Urinary bladder (tissue), 4 donors: ENCODE results near the gene B2M. TPM values are rescaled to one million over a fixed set of nuclear protein-coding genes. Genes with fewer than 3 reads are reported as not detected.
A peak's percentile ranks its signal among the peaks of the same experiment; 100 is the strongest.
"Not testable (repeated sequence)": the region's sequence is repeated elsewhere in the genome, so short reads cannot be mapped to it uniquely, and the experiment has no call there.

Experiments used
- DNase-seq: peaks from one replicate; pipeline ENCODE4 v3.0.0-alpha.2; 2015; ENCODE audit errors: extremely low spot score
- H3K27ac ChIP-seq: one replicate; pipeline ENCODE4 v1.5.1; 2013; ENCODE audit warnings: low read depth, mild to moderate bottlenecking, moderate library complexity
- H3K36me3 ChIP-seq: one replicate; pipeline ENCODE4 v1.6.1; 2013; ENCODE audit warnings: mild to moderate bottlenecking, moderate library complexity; ENCODE audit not compliant: insufficient read depth
- H3K4me1 ChIP-seq: one replicate; pipeline ENCODE4 v1.6.1; 2013; ENCODE audit warnings: mild to moderate bottlenecking, moderate library complexity; ENCODE audit not compliant: insufficient read depth
- H3K4me3 ChIP-seq: one replicate; pipeline ENCODE4 v1.5.1; 2013; ENCODE audit warnings: low read depth, low read length
- WGBS: extraction: QIAGEN DNeasy Blood & Tissue Kit; methylation state at CpG from one replicate; pipeline ENCODE4 v1.1.7; 2013; 5-methylcytosine and 5-hydroxymethylcytosine counted together
- polyA plus RNA-seq: library from polyadenylated mRNA; stranded (reverse); fragments of 200-250 nt; gene quantifications from one replicate; pipeline ENCODE4 v1.2.3, GENCODE V29; 2013
- total RNA-seq: library from RNA; depleted of rRNA; stranded (reverse); fragments of >200 nt; gene quantifications from one replicate; pipeline ENCODE4 v1.2.3, GENCODE V29; 2014
- donor health status: healthy with polysubstance abuse.
- donor health status: healthy.

B2M gene
- total and polyA plus RNA-seq, 2 donors = 1,910 to 3,964 TPM

GRCh38 chr15:44711743-44712345 lies 527 bp downstream of the B2M start:
- under 1% methylated on average over 46 of the region's 46 CpGs for WGBS
- DNase-seq = no peak
- H3K4me3 ChIP-seq = peak overlapping the region; percentile 89
- H3K27ac ChIP-seq = peak overlapping the region; percentile 99
- H3K4me1 ChIP-seq = no peaks in the 10 kb centered on the region
- peaks cover 6% of the 10 kb centered on the region for H3K36me3 ChIP-seq

- WGBS = 13% methylated on average over 24 of the region's 24 CpGs
- Histone ChIP-seq H3K36me3 (peaks cover 8% of the 10 kb centered on the region), H3K4me3 (peak overlapping the region; percentile 89), H3K27ac (peak overlapping the region; percentile 99), H3K4me1 (no peaks in the 10 kb centered on the region)
- no peak for DNase-seq
These were observed 1.2 kb downstream of the B2M start for GRCh38 chr15:44712346-44713005.

GRCh38 chr15:44713006-44713966 lies 2.0 kb downstream of the B2M start:
- Histone ChIP-seq H3K27ac (peak overlapping the region; percentile 71), H3K4me1 (no peaks in the 10 kb centered on the region), H3K36me3 (peaks cover 13% of the 10 kb centered on the region), H3K4me3 (peak overlapping the region; percentile 89)
- 72% methylated on average over 5 of the region's 5 CpGs for WGBS
- DNase-seq = no peak

GRCh38 chr15:44715142-44715796 lies 4.0 kb downstream of the B2M start:
- Histone ChIP-seq H3K4me1 (no peaks in the 10 kb centered on the region), H3K4me3 (no peak overlapping the region), H3K27ac (no peak overlapping the region), H3K36me3 (peaks cover 15% of the 10 kb centered on the region)
- WGBS = 81% methylated on average over 6 of the region's 6 CpGs
- no peak for DNase-seq

GRCh38 chr15:44715797-44716334 lies 4.5 kb downstream of the B2M start:
- Histone ChIP-seq H3K4me3 (no peak overlapping the region), H3K4me1 (no peaks in the 10 kb centered on the region), H3K36me3 (peaks cover 15% of the 10 kb centered on the region), H3K27ac (no peak overlapping the region)
- no peak for DNase-seq
- WGBS = 91% methylated on average over 2 of the region's 2 CpGs

- H3K27ac ChIP-seq = no peak overlapping the region
- no peaks in the 10 kb centered on the region for H3K4me1 ChIP-seq
- no peak overlapping the region for H3K4me3 ChIP-seq
- peaks cover 15% of the 10 kb centered on the region for H3K36me3 ChIP-seq
- 91% methylated on average over 2 of the region's 2 CpGs for WGBS
- DNase-seq = no peak
These were observed 5.8 kb downstream of the B2M start for GRCh38 chr15:44716983-44717602.

GRCh38 chr15:44718180-44718926 lies 7.0 kb downstream of the B2M start:
- no peaks in the 10 kb centered on the region for H3K4me1 ChIP-seq
- DNase-seq = no peak
- no peak overlapping the region for H3K4me3 ChIP-seq
- WGBS = 62% methylated on average over 4 of the region's 4 CpGs
- H3K36me3 ChIP-seq = peaks cover 15% of the 10 kb centered on the region
- H3K27ac ChIP-seq = no peak overlapping the region

- no peaks in the 10 kb centered on the region for H3K4me1 ChIP-seq
- 88% methylated on average over 8 of the region's 8 CpGs for WGBS
- no peak for DNase-seq
- H3K4me3 ChIP-seq = no peak overlapping the region
- H3K27ac ChIP-seq = no peak overlapping the region
- peaks cover 15% of the 10 kb centered on the region for H3K36me3 ChIP-seq
These were observed 7.6 kb downstream of the B2M start for GRCh38 chr15:44718927-44719292.

GRCh38 chr15:44719293-44719999 lies 8.1 kb downstream of the B2M start:
- DNase-seq = no peak
- Histone ChIP-seq H3K36me3 (peaks cover 15% of the 10 kb centered on the region), H3K4me1 (no peaks in the 10 kb centered on the region), H3K4me3 (no peak overlapping the region), H3K27ac (no peak overlapping the region)
- 74% methylated on average over 4 of the region's 4 CpGs for WGBS

- DNase-seq, H3K27ac ChIP-seq: not testable (repeated sequence)
- 91% methylated on average over 8 of the region's 8 CpGs for WGBS
These were observed 8.7 kb downstream of the B2M start for GRCh38 chr15:44720000-44720435.

GRCh38 chr15:44720460-44721176 lies 9.3 kb downstream of the B2M start:
- Histone ChIP-seq H3K27ac (no peak overlapping the region), H3K4me1 (no peaks in the 10 kb centered on the region), H3K36me3 (peaks cover 14% of the 10 kb centered on the region), H3K4me3 (no peak overlapping the region)
- 86% methylated on average over 4 of the region's 4 CpGs for WGBS
- DNase-seq = no peak

More at GRCh38 chr15:44720000-44720435, 8.7 kb downstream of the B2M start:
- H3K4me1 ChIP-seq, H3K4me3 ChIP-seq: not testable (repeated sequence)
- peaks cover 15% of the 10 kb centered on the region for H3K36me3 ChIP-seq
